H1 (cell line): ENCODE data around the gene UBE2Q2. TPM values are rescaled to one million over a fixed set of nuclear protein-coding genes. Genes with fewer than 3 reads are reported as not detected.
"Not testable (repeated sequence)": the region's sequence is repeated elsewhere in the genome, so short reads cannot be mapped to it uniquely, and the experiment has no call there.

Experiments used
- CTCF ChIA-PET: fragments of 300-600 bp; sonication (Branson Sonifier 250); formaldehyde crosslinking; loops from one replicate; lab custom pipeline; 2021; ENCODE audit not compliant: partially characterized antibody; lab: Charles Lee
- POLR2A ChIA-PET: fragments of 300-600 bp; sonication (Branson Sonifier 250); formaldehyde crosslinking; loops from one replicate; lab custom pipeline; 2021; ENCODE audit warnings: inconsistent platforms; ENCODE audit not compliant: partially characterized antibody; lab: Charles Lee
- DNase-seq, 2 experiments: peaks; one replicate each; pipeline versions ENCODE4 v3.0.0 to v3.0.0-alpha.2; 2010 to 2022; ENCODE audit warnings: low spot score in 2 of 2, low read depth in 1 of 2, mixed read lengths in 1 of 2
- FAIRE-seq: peaks from 2 replicates; lab custom pipeline; 2011; peaks lifted over from hg19 to GRCh38; lab: Jason Lieb, UNC
- H2AFZ ChIP-seq: 2 replicates; pipeline ENCODE4 v1.8.1; 2012; ENCODE audit warnings: low read length, inconsistent platforms
- H2AK5ac ChIP-seq: 2 replicates; pipeline ENCODE4 v1.6.1; 2013; ENCODE audit warnings: low read depth, low read length
- H2BK120ac ChIP-seq: replicated peaks from 2 replicates; pipeline ENCODE3; 2013; ENCODE audit warnings: low read depth, low read length, inconsistent platforms
- H2BK12ac ChIP-seq: 2 replicates; pipeline ENCODE4 v1.6.1; 2013; ENCODE audit warnings: low read depth, low read length
- H2BK15ac ChIP-seq: 2 replicates; pipeline ENCODE4 v1.6.1; 2013; ENCODE audit warnings: low read length
- H2BK20ac ChIP-seq: 2 replicates; pipeline ENCODE4 v1.6.1; 2013; ENCODE audit warnings: low read length
- H2BK5ac ChIP-seq: 2 replicates; pipeline ENCODE4 v1.6.1; 2013; ENCODE audit warnings: low read depth, low read length
- H3K14ac ChIP-seq: 2 replicates; pipeline ENCODE4 v1.6.1; 2013; ENCODE audit warnings: inconsistent platforms; ENCODE audit not compliant: insufficient read length
- H3K18ac ChIP-seq: 2 replicates; pipeline ENCODE4 v1.6.1; 2013; ENCODE audit warnings: low read length; ENCODE audit errors: extremely low read depth
- H3K23ac ChIP-seq: 2 replicates; pipeline ENCODE4 v1.6.1; 2013; ENCODE audit warnings: inconsistent platforms; ENCODE audit not compliant: insufficient read length
- H3K23me2 ChIP-seq: 2 replicates; pipeline ENCODE4 v1.6.1; 2013; ENCODE audit warnings: low read depth, low read length
- H3K27ac ChIP-seq: 2 replicates; pipeline ENCODE4 v1.6.1; 2011; ENCODE audit warnings: low read depth, low read length, inconsistent platforms
- H3K27me3 ChIP-seq, 4 experiments: replicated peaks in 1 of 4; 1 replicate in 1 of 4; 2 replicates in 3 of 4; pipeline versions ENCODE4 v1.6.1 to v1.8.1; 2011 to 2013; ENCODE audit warnings: low read length in 3 of 4, mild to moderate bottlenecking in 3 of 4, inconsistent platforms in 2 of 4, mixed read lengths in 2 of 4, moderate library complexity in 1 of 4; ENCODE audit not compliant: control insufficient read depth in 3 of 4, insufficient read depth in 3 of 4; ENCODE audit errors: extremely low read depth in 1 of 4
- H3K36me3 ChIP-seq, 4 experiments: 2 replicates each; pipeline versions ENCODE4 v1.6.1 to v1.8.1; 2011 to 2013; ENCODE audit warnings: mild to moderate bottlenecking in 4 of 4, low read length in 3 of 4, moderate library complexity in 2 of 4, control low read depth in 1 of 4, inconsistent platforms in 1 of 4; ENCODE audit not compliant: insufficient read depth in 4 of 4, control insufficient read depth in 2 of 4
- H3K4ac ChIP-seq: replicated peaks from 2 replicates; pipeline ENCODE3; 2013; ENCODE audit warnings: low read length, low read depth, mixed read lengths, inconsistent platforms; ENCODE audit not compliant: insufficient read length
- H3K4me1 ChIP-seq, 4 experiments: replicated peaks in 1 of 4; 1 replicate in 1 of 4; 2 replicates in 3 of 4; pipeline versions ENCODE4 v1.6.1 to v1.8.1; 2011 to 2013; ENCODE audit warnings: low read length in 3 of 4, inconsistent platforms in 2 of 4, mixed read lengths in 1 of 4; ENCODE audit not compliant: insufficient read depth in 4 of 4, control insufficient read depth in 3 of 4
- H3K4me2 ChIP-seq, 2 experiments: 2 replicates each; pipeline versions ENCODE4 v1.6.1 to v1.8.1; 2011 to 2013; ENCODE audit warnings: low read depth in 2 of 2, low read length in 2 of 2, control low read depth in 1 of 2, inconsistent platforms in 1 of 2, mild to moderate bottlenecking in 1 of 2; ENCODE audit not compliant: insufficient read depth in 1 of 2
- H3K4me3 ChIP-seq, 4 experiments: fragments of 200-600, 300-600 bp in 1 of 4; sonication (generic), shearing (Covaris generic), sonication (Bioruptor Twin) in 1 of 4; 2 replicates each; pipeline versions ENCODE4 v1.5.1 to v1.8.1; 2011 to 2016; ENCODE audit warnings: low read length in 4 of 4, low read depth in 3 of 4, control low read depth in 2 of 4, inconsistent platforms in 2 of 4, mild to moderate bottlenecking in 2 of 4, mixed read lengths in 1 of 4, moderate library complexity in 1 of 4; ENCODE audit not compliant: insufficient read depth in 2 of 4; ENCODE audit errors: extremely low read depth in 1 of 4
- H3K56ac ChIP-seq: replicated peaks from 2 replicates; pipeline ENCODE3; 2013; ENCODE audit warnings: low read depth, mild to moderate bottlenecking, mixed read lengths, low read length, inconsistent platforms; ENCODE audit not compliant: insufficient read length
- H3K79me1 ChIP-seq: 2 replicates; pipeline ENCODE4 v1.6.1; 2013; ENCODE audit warnings: low read depth, low read length, control low read depth
- H3K79me2 ChIP-seq, 2 experiments: 2 replicates each; pipeline versions ENCODE4 v1.6.1 to v1.8.1; 2012 to 2013; ENCODE audit warnings: low read length in 2 of 2, mild to moderate bottlenecking in 2 of 2, inconsistent platforms in 1 of 2; ENCODE audit not compliant: insufficient read depth in 2 of 2, control insufficient read depth in 1 of 2
- H3K9ac ChIP-seq, 4 experiments: replicated peaks in 1 of 4; 1 replicate in 1 of 4; 2 replicates in 3 of 4; pipeline versions ENCODE4 v1.6.1 to v1.8.1; 2011 to 2013; ENCODE audit warnings: low read depth in 3 of 4, low read length in 3 of 4, control low read depth in 2 of 4, mild to moderate bottlenecking in 2 of 4, moderate library complexity in 2 of 4, inconsistent platforms in 1 of 4; ENCODE audit errors: extremely low read depth in 1 of 4
- H3K9me3 ChIP-seq, 2 experiments: 2 replicates each; pipeline versions ENCODE4 v1.6.1 to v1.8.1; 2012 to 2013; ENCODE audit warnings: mild to moderate bottlenecking in 2 of 2, moderate library complexity in 2 of 2, control low read depth in 1 of 2, inconsistent platforms in 1 of 2, low read depth in 1 of 2, low read length in 1 of 2, mixed read lengths in 1 of 2; ENCODE audit not compliant: insufficient read depth in 2 of 2
- H4K20me1 ChIP-seq, 2 experiments: replicated peaks in 1 of 2; 2 replicates each; pipeline versions ENCODE3 to v1.8.1; 2011 to 2013; ENCODE audit warnings: inconsistent platforms in 2 of 2, low read length in 2 of 2, mild to moderate bottlenecking in 1 of 2; ENCODE audit not compliant: insufficient read depth in 2 of 2, control insufficient read depth in 1 of 2
- H4K5ac ChIP-seq: 2 replicates; pipeline ENCODE4 v1.6.1; 2013; ENCODE audit warnings: low read length, low read depth, mixed read lengths, inconsistent platforms; ENCODE audit not compliant: insufficient read length
- H4K8ac ChIP-seq: 2 replicates; pipeline ENCODE4 v1.8.0; 2013; ENCODE audit warnings: mild to moderate bottlenecking, moderate library complexity, low read length, inconsistent platforms; ENCODE audit not compliant: insufficient read depth; ENCODE audit errors: extremely low read depth
- H4K91ac ChIP-seq: replicated peaks from 2 replicates; pipeline ENCODE3; 2013; ENCODE audit warnings: low read length, mixed read lengths, inconsistent platforms; ENCODE audit not compliant: insufficient read length
- ATF3 ChIP-seq: IDR thresholded peaks from 2 replicates; pipeline ENCODE4 v1.6.1; 2011; ENCODE audit warnings: low read depth, mild to moderate bottlenecking, low read length; ENCODE audit not compliant: insufficient read depth
- CTCF ChIP-seq, 3 experiments: IDR thresholded peaks; 1 replicate in 2 of 3; 2 replicates in 1 of 3; pipeline versions ENCODE4 v1.5.1 to v1.6.1; 2011; ENCODE audit warnings: low read length in 3 of 3, mild to moderate bottlenecking in 3 of 3, inconsistent platforms in 2 of 3, low read depth in 1 of 3, moderate library complexity in 1 of 3; ENCODE audit not compliant: insufficient read depth in 1 of 3; ENCODE audit errors: control extremely low read depth in 1 of 3
- EZH2 ChIP-seq: fragments of 200-600 bp; sonication (generic); IDR thresholded peaks from 2 replicates; pipeline ENCODE4 v1.7.1; 2012; ENCODE audit warnings: low read depth, mild to moderate bottlenecking, moderate library complexity, low read length, inconsistent platforms; ENCODE audit not compliant: severe bottlenecking
- NRF1 ChIP-seq: IDR thresholded peaks from 2 replicates; pipeline ENCODE4 v1.6.1; 2011; ENCODE audit warnings: mild to moderate bottlenecking, low read depth, low read length, improper control_type of control experiment
- WGBS, 2 experiments: shearing (Covaris generic) in 1 of 2; methylation state at CpG; one replicate each; pipeline versions ENCODE4 v1.1.6 to v1.1.7; 2013 to 2015; ENCODE audit warnings: low lambda C conversion rate in 2 of 2, mixed read lengths in 2 of 2, inconsistent platforms in 1 of 2, low coverage in 1 of 2, missing lambda C conversion rate in 1 of 2; ENCODE audit not compliant: insufficient replicate concordance in 2 of 2, insufficient coverage in 1 of 2, insufficient read length in 1 of 2; ENCODE audit errors: extremely low coverage in 1 of 2, missing lambda C conversion rate in 1 of 2; 5-methylcytosine and 5-hydroxymethylcytosine counted together
- polyA plus RNA-seq, 7 experiments: library from polyadenylated mRNA; depleted of rRNA in 3 of 7; stranded (reverse) in 5 of 7; unstranded in 2 of 7; fragments of >200 nt in 5 of 7; fragments of 200-250 nt in 2 of 7; gene quantifications; 1 replicate in 5 of 7; 2 replicates in 1 of 7; 4 replicates in 1 of 7; pipeline versions ENCODE4 v1.2.1 to v1.2.3, GENCODE V29; 2011 to 2013; ENCODE audit warnings: missing spikeins in 2 of 7, mixed read lengths in 2 of 7
- total RNA-seq: library from RNA; stranded (reverse); fragmentation: NEBNext Ultra II Directional; extraction: Animal tissue kit (Norgen Biotek cat#: 25700); gene quantifications from 2 replicates; pipeline ENCODE4 v1.2.1, GENCODE V29; 2021

The UBE2Q2 gene
- total and polyA plus RNA-seq, 2 of the 8 experiments (the other 6 are each of a cell fraction or from before 2014, with no cell fraction given), result 10.1 to 22.7 TPM

GRCh38 chr15:75801859-75802593, 41.2 kb upstream of the UBE2Q2 start (continued):
- peak; percentile 77 to 95 (median 94) for TF ChIP-seq CTCF (IDR thresholded peaks at IDR 0.05; ENCODE audit: control extremely low read depth in 1 of 3, insufficient read depth in 1 of 3, low read depth in 1 of 3, low read length in 3 of 3)
- TF ChIP-seq ATF3, result no peak
- no peak for TF ChIP-seq NRF1
- TF ChIP-seq EZH2, result no peak

- H3K9me3 ChIP-seq, H2AFZ ChIP-seq, H4K91ac ChIP-seq, H3K79me1 ChIP-seq, H3K36me3 ChIP-seq, H3K4ac ChIP-seq, H4K5ac ChIP-seq, H3K4me1 ChIP-seq, H2BK15ac ChIP-seq, H2AK5ac ChIP-seq, H2BK5ac ChIP-seq, H3K9ac ChIP-seq, H3K18ac ChIP-seq, H3K56ac ChIP-seq, H3K79me2 ChIP-seq, H4K20me1 ChIP-seq, DNase-seq, H3K23me2 ChIP-seq, FAIRE-seq, H3K23ac ChIP-seq, H3K14ac ChIP-seq, POLR2A ChIA-PET, H2BK12ac ChIP-seq, H2BK20ac ChIP-seq, H3K27me3 ChIP-seq, H3K4me3 ChIP-seq, H3K4me2 ChIP-seq, H2BK120ac ChIP-seq, H3K27ac ChIP-seq, H4K8ac ChIP-seq: not testable (repeated sequence)
- CTCF ChIA-PET, result interaction anchor here (4.6 to 13.0 kb wide), 3 partner anchors 79 to 122 kb away, joined by 32 to 224 read pairs (median 110); a partner anchor contains a TSS
- 79% methylated on average over 2 of the region's 2 CpGs; no CpG with 5 or more reads in 1 of the 2 experiments for WGBS, 2 experiments
These were observed 35.8 kb upstream of the UBE2Q2 start for GRCh38 chr15:75807486-75807885.
